HT1080 (cell line): ENCODE data around the gene F2RL3. TPM values are rescaled to one million over a fixed set of nuclear protein-coding genes. Genes with fewer than 3 reads are reported as not detected.
A peak's percentile ranks its signal among the peaks of the same experiment; 100 is the strongest.
"Not testable (repeated sequence)": the region's sequence is repeated elsewhere in the genome, so short reads cannot be mapped to it uniquely, and the experiment has no call there.

ENCODE experiments used
- DNase-seq: peaks from one replicate; pipeline ENCODE4 v3.0.0-alpha.2; 2015; ENCODE audit warnings: low read depth
- small RNA-seq: library from RNA; depleted of rRNA; stranded (forward); fragments of <200 nt; gene quantifications from one replicate; pipeline ENCODE3, GENCODE V24; 2014
- total RNA-seq: library from RNA; depleted of rRNA; stranded (reverse); fragments of >200 nt; shearing (Covaris generic); gene quantifications from 2 replicates; pipeline ENCODE4 v1.2.3, GENCODE V29; 2014; rRNA removed

The F2RL3 gene
- total RNA-seq, 1 experiment from 2014 or later = not detected

- no peak for DNase-seq
These were observed 30.7 kb downstream of the F2RL3 start for GRCh38 chr19:16919496-16919895.

DNA sequence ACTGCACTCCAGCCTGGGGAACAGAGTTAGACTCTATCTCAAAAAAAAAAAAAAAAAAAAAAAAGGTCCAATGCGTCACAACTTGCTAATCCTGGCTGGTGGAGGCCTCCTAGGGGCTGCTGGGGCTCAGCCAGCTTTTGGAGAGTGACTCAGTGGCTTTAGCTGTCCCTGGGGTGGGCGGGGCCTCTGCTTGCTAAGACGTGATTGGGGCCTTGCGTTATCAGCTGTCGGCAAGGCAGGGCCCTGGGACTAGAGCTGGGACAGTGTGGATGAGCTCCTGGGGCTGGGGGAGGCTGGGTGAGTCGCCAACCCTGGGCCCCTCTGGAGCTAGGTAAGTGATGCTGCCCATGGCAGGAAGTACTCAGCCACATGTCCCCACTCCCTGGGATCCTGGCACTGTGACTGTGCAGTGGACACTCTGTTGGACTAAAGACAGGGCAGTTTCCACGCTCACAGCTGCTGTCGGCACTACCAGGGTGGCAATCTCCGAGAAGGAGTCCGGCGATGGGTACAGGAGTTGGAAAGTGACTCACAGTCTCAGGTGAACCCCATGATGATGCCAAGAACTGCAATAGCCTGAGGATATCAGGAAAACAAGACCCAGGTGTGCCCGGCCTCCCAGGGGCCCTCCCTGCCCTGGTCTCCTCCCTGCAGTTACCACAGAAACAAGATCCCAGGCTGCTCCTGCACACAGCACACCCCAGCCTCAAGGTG is 32.2 kb downstream of the F2RL3 start:
- DNase-seq = peak; percentile 74

- DNase-seq = no peak
These were observed 33.2 kb downstream of the F2RL3 start for GRCh38 chr19:16921766-16922591.

DNA sequence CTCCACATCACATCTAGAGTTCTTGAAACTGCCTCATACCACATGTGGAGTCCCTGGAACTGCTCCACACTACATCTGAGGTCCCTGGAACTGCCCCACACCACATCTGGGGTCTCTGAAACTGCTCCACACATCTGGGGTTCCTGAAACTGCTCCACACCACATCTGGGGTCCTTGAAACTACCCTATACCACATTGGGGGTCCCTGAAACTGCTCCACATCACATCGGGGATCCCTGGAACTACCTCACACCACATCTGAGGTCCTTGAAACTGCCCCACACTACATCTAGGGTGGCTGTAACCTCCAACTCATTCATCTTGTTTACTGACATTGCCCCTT is 33.8 kb downstream of the F2RL3 start:
- no peak for DNase-seq

- DNase-seq = no peak
These were observed 34.1 kb downstream of the F2RL3 start for GRCh38 chr19:16922949-16923348.

GRCh38 chr19:16927883-16928282 is 39.1 kb downstream of the F2RL3 start:
- no peak for DNase-seq

DNA sequence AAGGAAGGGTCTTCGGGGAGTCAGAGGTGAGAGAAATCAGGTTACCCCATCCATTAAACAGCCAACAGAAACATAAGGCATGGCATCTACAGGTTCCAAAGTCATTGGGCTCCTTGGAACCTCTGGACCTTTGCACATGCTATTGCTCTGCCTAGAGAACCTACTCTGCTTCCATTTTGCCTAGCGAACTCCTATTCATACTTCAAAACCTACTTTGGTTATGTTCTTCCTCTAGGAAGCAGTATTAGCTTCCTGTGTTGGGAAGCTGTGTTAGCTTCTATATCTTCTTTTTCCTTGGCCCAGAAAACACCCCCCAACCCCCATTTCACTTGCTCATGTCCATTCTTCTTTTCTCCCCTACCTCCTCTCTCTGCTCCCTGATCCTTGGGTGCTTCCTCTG is 39.6 kb downstream of the F2RL3 start:
- no peak for DNase-seq

DNA sequence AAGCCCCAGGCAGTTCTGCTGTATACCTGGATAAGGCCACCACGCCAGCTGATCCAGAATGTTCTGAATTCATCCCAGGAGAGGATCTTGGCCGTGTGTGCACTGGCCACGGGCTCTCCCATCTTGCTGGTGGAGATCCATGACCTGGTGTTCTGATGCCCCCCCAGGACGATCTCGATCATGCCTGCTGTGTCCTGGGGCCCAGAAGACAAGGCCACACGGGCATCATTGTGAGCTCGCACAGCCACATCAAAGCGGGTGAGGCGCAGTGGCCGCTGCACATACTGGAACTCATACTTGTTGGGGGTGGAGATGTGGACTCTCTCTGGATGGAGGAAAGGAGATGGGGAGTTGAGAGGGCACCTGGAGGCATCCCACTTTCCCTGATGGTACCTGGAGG is 40.1 kb downstream of the F2RL3 start:
- no peak for DNase-seq

DNA sequence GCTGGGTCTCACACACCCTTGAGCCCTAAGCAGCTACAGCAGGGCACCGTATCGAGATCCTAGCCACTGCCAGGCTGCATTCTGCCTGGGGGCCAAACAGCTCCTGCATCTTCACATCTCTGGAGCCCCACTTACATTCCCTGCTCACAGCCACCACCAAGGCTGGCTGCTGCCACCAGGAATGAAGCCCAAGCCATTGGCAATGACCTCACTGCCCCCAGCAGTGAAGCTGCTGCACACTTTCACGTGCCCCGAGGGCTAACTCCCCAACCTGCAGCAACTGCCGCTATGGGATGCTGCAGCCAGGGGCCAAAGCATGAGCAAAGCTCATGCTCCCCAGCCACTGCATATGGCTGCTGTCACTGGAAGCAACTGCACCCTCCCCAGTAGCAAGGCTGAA is 42.0 kb downstream of the F2RL3 start:
- no peak for DNase-seq

GRCh38 chr19:16931306-16931705 is 42.5 kb downstream of the F2RL3 start:
- DNase-seq = no peak

- DNase-seq = no peak
These were observed 45.7 kb downstream of the F2RL3 start for GRCh38 chr19:16934489-16934888.

- DNase-seq = no peak
These were observed 48.1 kb downstream of the F2RL3 start for GRCh38 chr19:16936901-16937300.

DNA sequence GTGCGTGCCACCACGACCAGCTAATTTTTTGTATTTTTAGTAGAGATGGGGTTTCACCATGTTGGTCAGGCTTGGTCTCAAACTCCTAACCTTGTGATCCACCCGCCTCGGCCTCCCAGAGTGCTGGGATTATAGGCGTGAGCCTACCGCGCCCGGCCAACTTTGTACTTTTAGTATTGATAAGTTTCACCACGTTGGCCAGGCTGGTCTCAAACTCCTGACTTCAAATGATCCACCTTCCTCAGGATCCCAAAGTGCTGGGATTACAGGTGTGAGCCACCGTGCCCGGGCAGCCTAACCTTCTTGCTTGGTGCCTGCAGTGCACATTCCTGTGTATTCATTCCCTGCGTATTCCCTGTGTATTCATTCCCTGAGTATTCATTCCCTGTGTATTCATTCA is 49.0 kb downstream of the F2RL3 start:
- not testable (repeated sequence) for DNase-seq

GRCh38 chr19:16938211-16938610 is 49.4 kb downstream of the F2RL3 start:
- DNase-seq = no peak

GRCh38 chr19:16940063-16940462 is 51.3 kb downstream of the F2RL3 start:
- not testable (repeated sequence) for DNase-seq

DNA sequence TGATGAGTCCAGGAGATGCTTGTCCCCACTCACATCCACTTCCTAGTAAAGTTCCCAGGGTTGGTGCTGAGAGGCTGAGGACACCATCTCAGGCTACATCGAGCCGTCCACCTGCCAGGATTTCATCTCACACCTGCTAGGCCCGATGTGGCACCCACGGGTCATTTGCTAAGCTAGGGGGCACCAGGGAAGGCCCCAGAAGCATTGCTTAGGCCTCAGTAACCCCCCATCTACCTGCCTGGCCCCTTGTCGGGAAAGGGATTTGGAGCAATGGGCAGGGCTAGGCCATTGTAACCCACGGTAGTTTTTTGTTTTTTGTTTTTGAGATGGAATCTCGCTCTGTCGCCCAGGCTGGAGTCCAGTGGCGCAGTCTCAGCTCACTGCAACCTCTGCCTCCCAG is 51.8 kb downstream of the F2RL3 start:
- DNase-seq = no peak

Small RNAs within 50 kb of the gene (small RNA-seq; reads per million reads assigned to genes)
- gene RN7SL823P (not detected), gene RN7SL835P (not detected)

Other genes with a start within 250 kb of the F2RL3 start
- 71.3 and 89.7 TPM in 2 replicates for gene SMIM7, start 228.9 kb upstream of the F2RL3 start, total RNA-seq
- 0.26 and 0.94 TPM in 2 replicates for gene TMEM38A, start 227.9 kb upstream of the F2RL3 start, total RNA-seq
- gene NWD1, start 169.2 kb upstream of the F2RL3 start, total RNA-seq = not detected in 2 replicates
- gene SIN3B, start 59.6 kb upstream of the F2RL3 start, total RNA-seq = 14.6 and 20.0 TPM in 2 replicates
- gene CPAMD8, start 137.8 kb downstream of the F2RL3 start, total RNA-seq = not detected in 2 replicates
- gene HAUS8, start 186.5 kb downstream of the F2RL3 start, total RNA-seq = 10.1 and 11.1 TPM in 2 replicates
- gene MYO9B, start 186.8 kb downstream of the F2RL3 start, total RNA-seq = 29.3 and 30.8 TPM in 2 replicates